ENCODE data around the gene RAB17.

Gene RAB17

GRCh38 chr2:237625216-237625705 is 34.7 kb upstream of the RAB17 start:
- Histone ChIP-seq H3K9ac (ENCODE audit: low read length in 5 of 5) (no peak overlapping the region), H3K4me3 (ENCODE audit: low read depth in 1 of 5, low read length in 5 of 5) (no peak overlapping the region), H3K36me3 (ENCODE audit: control insufficient read depth in 5 of 5, insufficient read depth in 5 of 5, low read length in 5 of 5) (no peaks in the 10 kb centered on the region), H3K27me3 (ENCODE audit: control insufficient read depth in 5 of 5, insufficient read depth in 4 of 5, low read length in 5 of 5) (no peaks in the 10 kb centered on the region), H3K9me3 (ENCODE audit: control insufficient read depth in 5 of 5, low read length in 5 of 5) (no peaks in the 10 kb centered on the region), H3K4me1 (ENCODE audit: control insufficient read depth in 5 of 5, insufficient read depth in 5 of 5, low read length in 5 of 5) (peaks cover 5 to 39% (median 29%) of the 10 kb centered on the region in 5 donors), H3K27ac (ENCODE audit: low read depth, low read length) (peak overlapping the region; percentile 37)

- Histone ChIP-seq H3K9ac (ENCODE audit: low read length in 5 of 5) (no peak overlapping the region), H3K27ac (ENCODE audit: low read depth, low read length) (peak overlapping the region; percentile 37)
Measured at GRCh38 chr2:237624565-237624964, 34.0 kb upstream of the RAB17 start.

GRCh38 chr2:237623428-237624403 is 33.2 kb upstream of the RAB17 start:
- H3K4me3 ChIP-seq (ENCODE audit: low read depth in 1 of 5, low read length in 5 of 5), result no peak overlapping the region
- no peaks in the 10 kb centered on the region for H3K9me3 ChIP-seq (ENCODE audit: control insufficient read depth in 5 of 5, low read length in 5 of 5)
- H3K4me1 ChIP-seq (ENCODE audit: control insufficient read depth in 5 of 5, insufficient read depth in 5 of 5, low read length in 5 of 5), result peaks cover 5 to 36% (median 27%) of the 10 kb centered on the region in 5 donors
- H3K9ac ChIP-seq (ENCODE audit: low read length in 5 of 5), result no peak overlapping the region
- H3K27ac ChIP-seq (ENCODE audit: low read depth, low read length), result no peak overlapping the region
- H3K36me3 ChIP-seq (ENCODE audit: control insufficient read depth in 5 of 5, insufficient read depth in 5 of 5, low read length in 5 of 5), result no peaks in the 10 kb centered on the region
- no peaks in the 10 kb centered on the region for H3K27me3 ChIP-seq (ENCODE audit: control insufficient read depth in 5 of 5, insufficient read depth in 4 of 5, low read length in 5 of 5)

More at GRCh38 chr2:237624565-237624964, 34.0 kb upstream of the RAB17 start:
- Histone ChIP-seq H3K27me3 (ENCODE audit: control insufficient read depth in 5 of 5, insufficient read depth in 4 of 5, low read length in 5 of 5) (no peaks in the 10 kb centered on the region), H3K4me1 (ENCODE audit: control insufficient read depth in 5 of 5, insufficient read depth in 5 of 5, low read length in 5 of 5) (peaks cover 5 to 39% (median 29%) of the 10 kb centered on the region in 5 donors), H3K9me3 (ENCODE audit: control insufficient read depth in 5 of 5, low read length in 5 of 5) (no peaks in the 10 kb centered on the region), H3K4me3 (ENCODE audit: low read depth in 1 of 5, low read length in 5 of 5) (no peak overlapping the region), H3K36me3 (ENCODE audit: control insufficient read depth in 5 of 5, insufficient read depth in 5 of 5, low read length in 5 of 5) (no peaks in the 10 kb centered on the region)

- Histone ChIP-seq H3K9ac (ENCODE audit: low read length in 5 of 5) (no peak overlapping the region), H3K27me3 (ENCODE audit: control insufficient read depth in 5 of 5, insufficient read depth in 4 of 5, low read length in 5 of 5) (peaks cover 0 to 3% (median 0%) of the 10 kb centered on the region in 5 donors), H3K4me1 (ENCODE audit: control insufficient read depth in 5 of 5, insufficient read depth in 5 of 5, low read length in 5 of 5) (peaks cover 4 to 27% (median 15%) of the 10 kb centered on the region in 5 donors), H3K27ac (ENCODE audit: low read depth, low read length) (no peak overlapping the region), H3K36me3 (ENCODE audit: control insufficient read depth in 5 of 5, insufficient read depth in 5 of 5, low read length in 5 of 5) (no peaks in the 10 kb centered on the region), H3K4me3 (ENCODE audit: low read depth in 1 of 5, low read length in 5 of 5) (no peak overlapping the region), H3K9me3 (ENCODE audit: control insufficient read depth in 5 of 5, low read length in 5 of 5) (no peaks in the 10 kb centered on the region)
Measured at GRCh38 chr2:237618449-237618848, 27.9 kb upstream of the RAB17 start.

- Histone ChIP-seq H3K36me3 (ENCODE audit: control insufficient read depth in 5 of 5, insufficient read depth in 5 of 5, low read length in 5 of 5) (no peaks in the 10 kb centered on the region), H3K9ac (ENCODE audit: low read length in 5 of 5) (no peak overlapping the region), H3K9me3 (ENCODE audit: control insufficient read depth in 5 of 5, low read length in 5 of 5) (no peaks in the 10 kb centered on the region), H3K27me3 (ENCODE audit: control insufficient read depth in 5 of 5, insufficient read depth in 4 of 5, low read length in 5 of 5) (peaks cover 0 to 3% (median 0%) of the 10 kb centered on the region in 5 donors), H3K4me1 (ENCODE audit: control insufficient read depth in 5 of 5, insufficient read depth in 5 of 5, low read length in 5 of 5) (peaks cover 4 to 27% (median 15%) of the 10 kb centered on the region in 5 donors), H3K4me3 (ENCODE audit: low read depth in 1 of 5, low read length in 5 of 5) (no peak overlapping the region), H3K27ac (ENCODE audit: low read depth, low read length) (no peak overlapping the region)
Measured at GRCh38 chr2:237617587-237617982, 27.1 kb upstream of the RAB17 start.

GRCh38 chr2:237616734-237617586 is 26.4 kb upstream of the RAB17 start:
- H3K4me3 ChIP-seq (ENCODE audit: low read depth in 1 of 5, low read length in 5 of 5), result peak overlapping the region in 1 of 5 donors; percentile 23
- H3K27ac ChIP-seq (ENCODE audit: low read depth, low read length), result no peak overlapping the region
- H3K9me3 ChIP-seq (ENCODE audit: control insufficient read depth in 5 of 5, low read length in 5 of 5), result no peaks in the 10 kb centered on the region
- no peak overlapping the region for H3K9ac ChIP-seq (ENCODE audit: low read length in 5 of 5)
- peaks cover 0 to 3% (median 0%) of the 10 kb centered on the region in 5 donors for H3K27me3 ChIP-seq (ENCODE audit: control insufficient read depth in 5 of 5, insufficient read depth in 4 of 5, low read length in 5 of 5)
- no peaks in the 10 kb centered on the region for H3K36me3 ChIP-seq (ENCODE audit: control insufficient read depth in 5 of 5, insufficient read depth in 5 of 5, low read length in 5 of 5)
- H3K4me1 ChIP-seq (ENCODE audit: control insufficient read depth in 5 of 5, insufficient read depth in 5 of 5, low read length in 5 of 5), result peaks cover 4 to 27% (median 15%) of the 10 kb centered on the region in 5 donors

- Histone ChIP-seq H3K36me3 (ENCODE audit: control insufficient read depth in 5 of 5, insufficient read depth in 5 of 5, low read length in 5 of 5) (no peaks in the 10 kb centered on the region), H3K27ac (ENCODE audit: low read depth, low read length) (no peak overlapping the region), H3K27me3 (ENCODE audit: control insufficient read depth in 5 of 5, insufficient read depth in 4 of 5, low read length in 5 of 5) (peaks cover 0 to 3% (median 0%) of the 10 kb centered on the region in 5 donors), H3K4me1 (ENCODE audit: control insufficient read depth in 5 of 5, insufficient read depth in 5 of 5, low read length in 5 of 5) (peaks cover 4 to 27% (median 15%) of the 10 kb centered on the region in 5 donors), H3K4me3 (ENCODE audit: low read depth in 1 of 5, low read length in 5 of 5) (no peak overlapping the region), H3K9ac (ENCODE audit: low read length in 5 of 5) (no peak overlapping the region), H3K9me3 (ENCODE audit: control insufficient read depth in 5 of 5, low read length in 5 of 5) (no peaks in the 10 kb centered on the region)
Measured at GRCh38 chr2:237616373-237616733, 25.8 kb upstream of the RAB17 start.

- Histone ChIP-seq H3K27me3 (ENCODE audit: control insufficient read depth in 5 of 5, insufficient read depth in 4 of 5, low read length in 5 of 5) (peaks cover 0 to 3% (median 0%) of the 10 kb centered on the region in 5 donors), H3K9ac (ENCODE audit: low read length in 5 of 5) (no peak overlapping the region), H3K4me1 (ENCODE audit: control insufficient read depth in 5 of 5, insufficient read depth in 5 of 5, low read length in 5 of 5) (peaks cover 4 to 27% (median 15%) of the 10 kb centered on the region in 5 donors)
Measured at GRCh38 chr2:237615631-237616249, 25.2 kb upstream of the RAB17 start.

GRCh38 chr2:237614151-237614720 is 23.7 kb upstream of the RAB17 start:
- H3K4me3 ChIP-seq (ENCODE audit: low read depth in 1 of 5, low read length in 5 of 5), result no peak overlapping the region
- no peak overlapping the region for H3K9ac ChIP-seq (ENCODE audit: low read length in 5 of 5)
- H3K27ac ChIP-seq (ENCODE audit: low read depth, low read length), result no peak overlapping the region
- no peaks in the 10 kb centered on the region for H3K9me3 ChIP-seq (ENCODE audit: control insufficient read depth in 5 of 5, low read length in 5 of 5)
- H3K36me3 ChIP-seq (ENCODE audit: control insufficient read depth in 5 of 5, insufficient read depth in 5 of 5, low read length in 5 of 5), result no peaks in the 10 kb centered on the region
- H3K4me1 ChIP-seq (ENCODE audit: control insufficient read depth in 5 of 5, insufficient read depth in 5 of 5, low read length in 5 of 5), result peaks cover 4 to 27% (median 15%) of the 10 kb centered on the region in 5 donors
- peaks cover 0 to 3% (median 0%) of the 10 kb centered on the region in 5 donors for H3K27me3 ChIP-seq (ENCODE audit: control insufficient read depth in 5 of 5, insufficient read depth in 4 of 5, low read length in 5 of 5)

More at GRCh38 chr2:237615631-237616249, 25.2 kb upstream of the RAB17 start:
- Histone ChIP-seq H3K27ac (ENCODE audit: low read depth, low read length) (no peak overlapping the region), H3K9me3 (ENCODE audit: control insufficient read depth in 5 of 5, low read length in 5 of 5) (no peaks in the 10 kb centered on the region), H3K36me3 (ENCODE audit: control insufficient read depth in 5 of 5, insufficient read depth in 5 of 5, low read length in 5 of 5) (no peaks in the 10 kb centered on the region), H3K4me3 (ENCODE audit: low read depth in 1 of 5, low read length in 5 of 5) (no peak overlapping the region)
